Spleen (tissue), 11 donors: ENCODE results near the gene LAMC1. TPM values are rescaled to one million over a fixed set of nuclear protein-coding genes. Genes with fewer than 3 reads are reported as not detected.
"Not testable (repeated sequence)": the region's sequence is repeated elsewhere in the genome, so short reads cannot be mapped to it uniquely, and the experiment has no call there.

Experiments used
- DNase-seq: peaks from one replicate; pipeline ENCODE4 v3.0.0-alpha.2; 2020
- H3K27ac ChIP-seq, 8 donors: fragments of 200-600 bp; sonication (generic) in 7 of 8; 1 replicate in 4 of 8; 2 replicates in 4 of 8; pipeline versions ENCODE4 v1.5.0 to v1.8.0; 2016 to 2021; ENCODE audit warnings: inconsistent platforms in 4 of 8, mild to moderate bottlenecking in 4 of 8, moderate library complexity in 1 of 8
- H3K27me3 ChIP-seq, 7 donors: fragments of 200-600 bp; sonication (generic) in 6 of 7; replicated peaks in 1 of 7; 1 replicate in 4 of 7; 2 replicates in 3 of 7; pipeline versions ENCODE4 v1.5.0 to v1.8.0; 2016 to 2021; ENCODE audit warnings: inconsistent platforms in 3 of 7, mild to moderate bottlenecking in 1 of 7
- H3K36me3 ChIP-seq, 6 donors: fragments of 200-600 bp; sonication (generic) in 5 of 6; 1 replicate in 4 of 6; 2 replicates in 2 of 6; pipeline versions ENCODE4 v1.5.0 to v1.8.0; 2016 to 2021; ENCODE audit warnings: inconsistent platforms in 2 of 6
- H3K4me1 ChIP-seq, 6 donors: fragments of 200-600 bp; sonication (generic) in 5 of 6; 1 replicate in 3 of 6; 2 replicates in 3 of 6; pipeline versions ENCODE4 v1.5.0 to v1.8.0; 2016 to 2021; ENCODE audit warnings: inconsistent platforms in 3 of 6
- H3K4me3 ChIP-seq, 8 donors: fragments of 200-600 bp; sonication (generic) in 7 of 8; 1 replicate in 4 of 8; 2 replicates in 4 of 8; pipeline versions ENCODE4 v1.5.0 to v1.8.0; 2016 to 2021; ENCODE audit warnings: inconsistent platforms in 4 of 8, mild to moderate bottlenecking in 4 of 8, moderate library complexity in 2 of 8
- H3K9me3 ChIP-seq, 8 donors: fragments of 200-600 bp; sonication (generic) in 7 of 8; 1 replicate in 4 of 8; 2 replicates in 4 of 8; pipeline versions ENCODE4 v1.5.0 to v1.8.0; 2016 to 2021; ENCODE audit warnings: inconsistent platforms in 4 of 8
- POLR2A ChIP-seq, 3 donors: fragments of 450-650 bp; IDR thresholded peaks; one replicate each; pipeline ENCODE4 v1.5.1; 2017; ENCODE audit warnings: antibody characterized with exemption in 3 of 3, mild to moderate bottlenecking in 1 of 3
- POLR2AphosphoS5 ChIP-seq, 3 donors: sonication (generic); formaldehyde crosslinking; IDR thresholded peaks; one replicate each; pipeline ENCODE4 v1.5.1; 2017; ENCODE audit warnings: antibody characterized with exemption in 3 of 3
- WGBS, 5 donors: extraction: QIAGEN DNeasy Blood & Tissue Kit in 3 of 5; methylation state at CpG; one replicate each; pipeline versions ENCODE4 v1.1.5 to v1.1.7; 2013 to 2018; 5-methylcytosine and 5-hydroxymethylcytosine counted together
- intact Hi-C: fragments of 100-400 bp; cut with DNase I; formaldehyde crosslinking; loops from one replicate; pipeline ENCODE4 v1.15.0; 2023; ENCODE audit warnings: low total_unique reads
- polyA plus RNA-seq, 3 donors: library from polyadenylated mRNA; stranded (reverse); fragments of 200-250 nt; gene quantifications; one replicate each; pipeline ENCODE4 v1.2.1, GENCODE V29; 2013
- total RNA-seq, 7 donors: library from RNA; depleted of rRNA in 3 of 7; stranded (reverse); fragments of >200 nt in 3 of 7; fragmentation: NEBNext Ultra II Directional in 4 of 7; extraction: Animal tissue kit (Norgen Biotek cat#: 25700) in 4 of 7; gene quantifications; one replicate each; pipeline versions ENCODE4 v1.1.0 to v1.2.1, GENCODE V29; 2016 to 2021
- TF ChIP-seq, protein P1 (sequence below), 11 experiments: fragments of 200-600 bp in 7 of 11; fragments of 450-650 bp in 4 of 11; sonication (generic) in 4 of 11; IDR thresholded peaks in 8 of 11; conservative IDR thresholded peaks in 3 of 11; 1 replicate in 7 of 11; 2 replicates in 4 of 11; pipeline versions ENCODE4 v1.4.0 to v1.8.0; 2016 to 2021; ENCODE audit warnings: antibody characterized with exemption in 11 of 11, inconsistent platforms in 4 of 11, mild to moderate bottlenecking in 1 of 11
- donor health status: healthy with polysubstance abuse.
- donor health status: DM: no; HTN: no; CAD: no; lungs with moderate emphysema.
- donor health status: DM: no; HTN: no; CAD: no.
- donor health status: Bipolar disorder and iron deficiency.
- donor health status: healthy.
- donor health status: DM: no; HTN: no; CAD: no.
- donor health status: DM: yes; HTN: yes; CAD: no.

LAMC1 gene
- total and polyA plus RNA-seq, 10 donors: 2.7 to 38.5 (median 30.5) TPM

DNA sequence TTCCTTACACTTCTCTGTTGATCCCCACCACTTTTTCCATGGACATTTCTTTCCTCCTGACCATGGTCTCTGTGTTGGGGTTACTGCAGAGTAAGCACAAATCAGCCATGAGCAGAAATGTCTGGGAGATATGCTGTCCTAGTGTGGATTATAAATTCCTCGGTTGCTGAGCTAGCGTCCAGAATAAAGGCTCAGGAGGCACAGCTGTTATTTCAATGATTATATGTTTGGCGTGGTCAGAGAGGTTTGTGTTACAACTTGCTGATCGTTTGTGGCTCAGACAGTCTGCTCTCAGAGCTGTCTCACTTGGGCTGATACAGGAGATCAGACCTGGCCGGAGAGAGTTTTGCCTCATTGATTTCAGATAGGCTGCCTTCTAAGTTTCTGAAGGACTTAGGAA lies 125.4 kb downstream of the LAMC1 start:
- no peak overlapping the region for H3K27ac ChIP-seq
- H3K4me3 ChIP-seq: no peak overlapping the region
- 69 to 84% (median 81%) methylated on average over 5 of the region's 5 CpGs for WGBS, 5 donors
- no peaks in the 10 kb centered on the region for H3K9me3 ChIP-seq
- DNase-seq: no peak
- no peaks in the 10 kb centered on the region for H3K36me3 ChIP-seq
- TF ChIP-seq POLR2AphosphoS5 (IDR thresholded peaks at IDR 0.05) (no peak), POLR2A (IDR thresholded peaks at IDR 0.05) (no peak)
- TF ChIP-seq, protein P1, sequence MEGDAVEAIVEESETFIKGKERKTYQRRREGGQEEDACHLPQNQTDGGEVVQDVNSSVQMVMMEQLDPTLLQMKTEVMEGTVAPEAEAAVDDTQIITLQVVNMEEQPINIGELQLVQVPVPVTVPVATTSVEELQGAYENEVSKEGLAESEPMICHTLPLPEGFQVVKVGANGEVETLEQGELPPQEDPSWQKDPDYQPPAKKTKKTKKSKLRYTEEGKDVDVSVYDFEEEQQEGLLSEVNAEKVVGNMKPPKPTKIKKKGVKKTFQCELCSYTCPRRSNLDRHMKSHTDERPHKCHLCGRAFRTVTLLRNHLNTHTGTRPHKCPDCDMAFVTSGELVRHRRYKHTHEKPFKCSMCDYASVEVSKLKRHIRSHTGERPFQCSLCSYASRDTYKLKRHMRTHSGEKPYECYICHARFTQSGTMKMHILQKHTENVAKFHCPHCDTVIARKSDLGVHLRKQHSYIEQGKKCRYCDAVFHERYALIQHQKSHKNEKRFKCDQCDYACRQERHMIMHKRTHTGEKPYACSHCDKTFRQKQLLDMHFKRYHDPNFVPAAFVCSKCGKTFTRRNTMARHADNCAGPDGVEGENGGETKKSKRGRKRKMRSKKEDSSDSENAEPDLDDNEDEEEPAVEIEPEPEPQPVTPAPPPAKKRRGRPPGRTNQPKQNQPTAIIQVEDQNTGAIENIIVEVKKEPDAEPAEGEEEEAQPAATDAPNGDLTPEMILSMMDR (IDR thresholded peaks at IDR 0.05 in 8 of 11, conservative IDR thresholded peaks at IDR 0.05 in 3 of 11): no peak
- peaks cover 0 to 10% (median 0%) of the 10 kb centered on the region in 6 donors for H3K4me1 ChIP-seq
- intact Hi-C loops: no loop called here
- peaks cover 0 to 4% (median 0%) of the 10 kb centered on the region in 7 donors for H3K27me3 ChIP-seq

DNA sequence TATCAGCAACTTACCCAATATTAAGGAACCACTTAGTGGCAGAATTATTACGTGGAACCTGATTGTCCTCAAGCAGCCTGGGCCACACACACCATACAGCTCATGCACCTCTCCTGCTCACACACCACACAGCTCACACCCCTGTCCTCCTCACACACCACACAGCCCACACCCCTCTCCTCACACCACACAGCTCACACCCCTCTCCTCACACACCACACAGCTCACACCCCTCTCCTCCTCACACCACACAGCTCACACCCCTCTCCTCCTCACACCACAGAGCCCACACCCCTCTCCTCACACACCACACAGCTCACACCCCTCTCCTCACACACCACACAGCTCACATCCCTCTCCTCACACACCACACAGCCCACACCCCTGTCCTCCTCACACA lies 126.1 kb downstream of the LAMC1 start:
- peaks cover 0 to 4% (median 0%) of the 10 kb centered on the region in 7 donors for H3K27me3 ChIP-seq
- H3K4me1 ChIP-seq: peaks cover 0 to 10% (median 0%) of the 10 kb centered on the region in 6 donors
- 84 to 93% (median 89%) methylated on average over 1 of the region's 1 CpG for WGBS, 5 donors
- no peak overlapping the region for H3K27ac ChIP-seq
- intact Hi-C loops: no loop called here
- TF ChIP-seq POLR2A (IDR thresholded peaks at IDR 0.05): no peak
- TF ChIP-seq, protein P1 (IDR thresholded peaks at IDR 0.05 in 8 of 11, conservative IDR thresholded peaks at IDR 0.05 in 3 of 11): no peak
- no peak overlapping the region for H3K4me3 ChIP-seq
- DNase-seq: no peak
- H3K36me3 ChIP-seq: no peaks in the 10 kb centered on the region
- H3K9me3 ChIP-seq: no peaks in the 10 kb centered on the region

DNA sequence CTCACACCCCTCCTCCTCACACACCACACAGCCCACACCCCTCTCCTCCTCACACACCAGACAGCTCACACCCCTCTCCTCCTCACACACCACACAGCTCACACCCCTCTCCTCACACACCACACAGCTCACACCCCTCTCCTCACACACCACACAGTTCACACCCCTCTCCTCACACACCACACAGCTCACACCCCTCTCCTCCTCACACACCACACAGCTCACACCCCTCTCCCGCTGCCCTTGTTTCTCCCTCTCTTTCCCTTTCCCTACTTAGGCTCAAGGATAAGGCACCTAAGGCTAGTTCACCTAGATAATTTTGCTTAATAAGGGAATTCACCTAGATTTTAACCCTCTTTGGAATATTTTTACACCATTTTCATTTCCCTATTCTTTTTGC lies 126.8 kb downstream of the LAMC1 start:
- H3K36me3 ChIP-seq, intact Hi-C loops, H3K4me3 ChIP-seq, H3K9me3 ChIP-seq, H3K27ac ChIP-seq, H3K27me3 ChIP-seq, DNase-seq, H3K4me1 ChIP-seq: not testable (repeated sequence)
- WGBS, 5 donors: 91 to 95% (median 92%) methylated on average over 1 of the region's 1 CpG

DNA sequence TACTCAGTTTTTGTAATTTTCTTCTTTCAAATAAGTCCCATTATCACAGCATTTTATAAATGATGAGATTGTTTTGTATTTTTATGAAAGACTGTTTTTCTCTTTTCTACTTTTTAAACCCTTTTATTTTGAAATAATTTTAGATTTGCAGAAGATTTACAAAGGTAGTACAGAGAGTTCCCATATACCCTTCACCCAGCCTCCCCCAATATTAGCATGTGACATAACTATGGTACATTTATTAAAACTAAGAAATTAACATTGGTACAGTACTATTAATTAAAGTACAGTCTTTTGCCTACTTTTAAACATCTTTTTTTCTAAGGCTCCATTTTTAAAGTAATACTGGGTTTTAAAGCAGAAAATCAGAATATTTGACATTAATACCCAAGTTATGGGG lies 127.2 kb downstream of the LAMC1 start:
- Histone ChIP-seq H3K36me3 (no peaks in the 10 kb centered on the region), H3K9me3 (no peaks in the 10 kb centered on the region), H3K4me1 (no peaks in the 10 kb centered on the region), H3K4me3 (no peak overlapping the region), H3K27me3 (peaks cover 0 to 9% (median 0%) of the 10 kb centered on the region in 7 donors), H3K27ac (no peak overlapping the region)
- no peak for DNase-seq
- TF ChIP-seq POLR2AphosphoS5 (IDR thresholded peaks at IDR 0.05): no peak
- TF ChIP-seq, protein P1 (IDR thresholded peaks at IDR 0.05 in 8 of 11, conservative IDR thresholded peaks at IDR 0.05 in 3 of 11): no peak
- no peak for TF ChIP-seq POLR2A (IDR thresholded peaks at IDR 0.05)
- intact Hi-C loops: no loop called here

DNA sequence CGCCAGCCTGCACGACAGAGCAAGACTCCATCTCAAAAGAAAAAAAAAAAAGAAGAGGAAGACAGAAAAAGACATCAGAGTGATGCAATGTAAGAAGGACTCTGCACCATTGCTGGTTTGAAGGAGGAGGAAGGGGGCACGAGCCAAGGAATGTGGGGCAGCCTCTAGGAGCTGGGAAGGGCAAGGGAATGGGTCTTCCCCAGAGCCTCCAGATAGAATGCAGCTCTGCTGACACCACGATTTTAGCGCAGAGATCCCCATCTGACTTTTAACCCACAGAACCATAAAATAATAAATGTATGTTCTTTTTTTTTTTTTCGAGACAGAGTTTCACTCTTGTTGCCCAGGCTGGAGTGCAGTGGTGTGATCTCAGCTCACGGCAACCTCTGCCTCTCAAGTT lies 129.0 kb downstream of the LAMC1 start:
- Histone ChIP-seq H3K4me1 (no peaks in the 10 kb centered on the region), H3K4me3 (no peak overlapping the region), H3K27me3 (peaks cover 0 to 18% (median 0%) of the 10 kb centered on the region in 7 donors), H3K36me3 (no peaks in the 10 kb centered on the region), H3K9me3 (no peaks in the 10 kb centered on the region), H3K27ac (no peak overlapping the region)
- intact Hi-C loops: no loop called here
- TF ChIP-seq POLR2A (IDR thresholded peaks at IDR 0.05): no peak
- TF ChIP-seq, protein P1 (IDR thresholded peaks at IDR 0.05 in 8 of 11, conservative IDR thresholded peaks at IDR 0.05 in 3 of 11): no peak
- TF ChIP-seq POLR2AphosphoS5 (IDR thresholded peaks at IDR 0.05): no peak
- WGBS, 5 donors: 83 to 94% (median 92%) methylated on average over 7 of the region's 7 CpGs
- no peak for DNase-seq
